GM15510 (cell line): ENCODE results near the gene ATPAF1.

Experiments used
- POLR2A ChIP-seq: IDR thresholded peaks from 3 replicates; pipeline ENCODE4 v1.6.1; 2011; ENCODE audit warnings: borderline replicate concordance; ENCODE audit not compliant: insufficient read length; ENCODE audit errors: extremely low read depth

ATPAF1 gene

GRCh38 chr1:46599059-46599970 lies 68.8 kb downstream of the ATPAF1 start:
- no peak for TF ChIP-seq POLR2A

- TF ChIP-seq POLR2A, result no peak
These were observed 71.3 kb downstream of the ATPAF1 start for GRCh38 chr1:46596846-46597245.

- no peak for TF ChIP-seq POLR2A
These were observed 72.1 kb downstream of the ATPAF1 start for GRCh38 chr1:46596036-46596435.

- no peak for TF ChIP-seq POLR2A
These were observed 73.0 kb downstream of the ATPAF1 start for GRCh38 chr1:46595127-46595526.

- no peak for TF ChIP-seq POLR2A
These were observed 74.1 kb downstream of the ATPAF1 start for GRCh38 chr1:46594063-46594462.

- no peak for TF ChIP-seq POLR2A
These were observed 75.3 kb downstream of the ATPAF1 start for GRCh38 chr1:46592823-46593222.

GRCh38 chr1:46589529-46589928 lies 78.6 kb downstream of the ATPAF1 start:
- no peak for TF ChIP-seq POLR2A

- no peak for TF ChIP-seq POLR2A
These were observed 81.1 kb downstream of the ATPAF1 start for GRCh38 chr1:46587069-46587468.

GRCh38 chr1:46585312-46585938 lies 82.7 kb downstream of the ATPAF1 start:
- no peak for TF ChIP-seq POLR2A

- TF ChIP-seq POLR2A, result no peak
These were observed 84.7 kb downstream of the ATPAF1 start for GRCh38 chr1:46583494-46583893.

GRCh38 chr1:46582972-46583371 lies 85.2 kb downstream of the ATPAF1 start:
- no peak for TF ChIP-seq POLR2A
